Glutamatergic neuron (in vitro differentiated cells): ENCODE measurements around the gene TMEM53. TPM values are rescaled to one million over a fixed set of nuclear protein-coding genes. Genes with fewer than 3 reads are reported as not detected.

ENCODE experiments used
- DNase-seq: peaks from one replicate; pipeline ENCODE4 v3.0.0; 2022
- H3K27ac Mint-ChIP-seq: one replicate; pipeline ENCODE4 v1.8.0; 2020; ENCODE audit warnings: mild to moderate bottlenecking, mixed read lengths, inconsistent platforms; ENCODE audit not compliant: unreplicated experiment
- H3K27me3 Mint-ChIP-seq: one replicate; pipeline ENCODE4 v1.8.0; 2020; ENCODE audit warnings: mild to moderate bottlenecking, moderate library complexity, mixed read lengths, inconsistent platforms; ENCODE audit not compliant: unreplicated experiment
- H3K36me3 Mint-ChIP-seq: one replicate; pipeline ENCODE4 v1.8.0; 2020; ENCODE audit warnings: mild to moderate bottlenecking, mixed read lengths, inconsistent platforms; ENCODE audit not compliant: unreplicated experiment
- H3K4me1 Mint-ChIP-seq: one replicate; pipeline ENCODE4 v1.8.0; 2020; ENCODE audit warnings: mild to moderate bottlenecking, low read depth, mixed read lengths, inconsistent platforms; ENCODE audit not compliant: unreplicated experiment
- H3K4me3 Mint-ChIP-seq: one replicate; pipeline ENCODE4 v1.8.0; 2020; ENCODE audit warnings: mild to moderate bottlenecking, mixed read lengths, inconsistent platforms; ENCODE audit not compliant: unreplicated experiment
- H3K9me3 Mint-ChIP-seq: one replicate; pipeline ENCODE4 v1.8.0; 2020; ENCODE audit warnings: mild to moderate bottlenecking, moderate library complexity, mixed read lengths, inconsistent platforms; ENCODE audit not compliant: unreplicated experiment
- total RNA-seq: library from RNA; stranded (reverse); fragmentation: NEBNext Ultra II Directional; extraction: Animal tissue kit (Norgen Biotek cat#: 25700); gene quantifications from one replicate; pipeline ENCODE4 v1.2.1, GENCODE V29; 2021; ENCODE audit not compliant: unreplicated experiment
- TF ChIP-seq, protein P1 (sequence below): fragments of 200-600 bp; sonication (generic); IDR thresholded peaks from one replicate; pipeline ENCODE4 v1.5.0; 2021; ENCODE audit not compliant: partially characterized antibody, unreplicated experiment

Gene TMEM53
- total RNA-seq, 1 donor from 2014 or later: 10.1 TPM

DNA sequence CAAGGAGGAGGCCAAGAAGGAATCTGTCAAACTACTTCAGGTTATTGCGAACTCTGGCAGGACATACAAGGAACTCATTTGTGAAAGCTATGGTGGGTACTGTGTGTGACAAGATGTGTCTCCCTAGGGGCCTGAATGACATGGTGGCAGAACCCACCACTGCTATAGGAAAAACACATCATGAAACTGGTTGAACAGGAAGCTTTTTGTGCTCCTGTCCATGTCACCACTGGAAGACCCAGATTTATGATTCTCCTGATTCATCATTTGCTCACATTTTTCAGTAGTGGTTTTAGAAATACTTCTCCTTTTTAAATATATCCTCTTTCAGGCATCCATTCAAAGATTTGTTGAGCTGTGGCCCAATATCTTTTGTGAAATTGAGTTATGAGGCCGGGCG lies 23.9 kb upstream of the TMEM53 start:
- Mint-ChIP-seq H3K4me3 (no peak overlapping the region), H3K9me3 (peaks cover 2% of the 10 kb centered on the region), H3K4me1 (peaks cover 2% of the 10 kb centered on the region), H3K36me3 (no peaks in the 10 kb centered on the region), H3K27ac (no peak overlapping the region), H3K27me3 (no peaks in the 10 kb centered on the region)
- no peak for DNase-seq
- TF ChIP-seq, protein P1, sequence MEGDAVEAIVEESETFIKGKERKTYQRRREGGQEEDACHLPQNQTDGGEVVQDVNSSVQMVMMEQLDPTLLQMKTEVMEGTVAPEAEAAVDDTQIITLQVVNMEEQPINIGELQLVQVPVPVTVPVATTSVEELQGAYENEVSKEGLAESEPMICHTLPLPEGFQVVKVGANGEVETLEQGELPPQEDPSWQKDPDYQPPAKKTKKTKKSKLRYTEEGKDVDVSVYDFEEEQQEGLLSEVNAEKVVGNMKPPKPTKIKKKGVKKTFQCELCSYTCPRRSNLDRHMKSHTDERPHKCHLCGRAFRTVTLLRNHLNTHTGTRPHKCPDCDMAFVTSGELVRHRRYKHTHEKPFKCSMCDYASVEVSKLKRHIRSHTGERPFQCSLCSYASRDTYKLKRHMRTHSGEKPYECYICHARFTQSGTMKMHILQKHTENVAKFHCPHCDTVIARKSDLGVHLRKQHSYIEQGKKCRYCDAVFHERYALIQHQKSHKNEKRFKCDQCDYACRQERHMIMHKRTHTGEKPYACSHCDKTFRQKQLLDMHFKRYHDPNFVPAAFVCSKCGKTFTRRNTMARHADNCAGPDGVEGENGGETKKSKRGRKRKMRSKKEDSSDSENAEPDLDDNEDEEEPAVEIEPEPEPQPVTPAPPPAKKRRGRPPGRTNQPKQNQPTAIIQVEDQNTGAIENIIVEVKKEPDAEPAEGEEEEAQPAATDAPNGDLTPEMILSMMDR: no peak

DNA sequence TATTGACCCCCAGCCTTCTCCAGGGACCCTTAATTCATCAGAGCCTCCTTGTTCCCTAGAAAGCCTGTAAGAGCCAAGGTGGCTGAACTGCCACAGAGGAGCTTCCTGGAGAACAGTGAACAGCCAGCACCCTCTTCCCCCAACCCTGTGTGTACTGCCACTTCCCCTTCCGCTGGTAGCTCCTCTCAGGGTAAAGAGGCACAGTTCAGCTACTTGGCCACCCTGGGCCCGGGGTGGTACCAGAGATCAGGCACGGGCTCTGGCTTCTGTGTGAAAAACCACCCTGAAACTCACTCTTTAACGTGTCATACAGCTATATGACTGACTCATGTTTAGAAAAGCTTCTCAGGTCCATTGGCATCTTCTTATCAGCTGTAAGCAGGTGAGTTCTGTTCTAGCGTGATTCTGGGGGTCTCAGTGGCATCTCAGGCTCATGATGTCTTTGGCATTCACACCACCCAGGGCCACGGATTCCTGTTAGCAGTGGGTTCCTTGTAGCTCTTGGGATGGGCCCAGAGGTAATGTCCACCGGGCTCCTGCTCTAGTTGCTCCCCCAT lies 22.6 kb upstream of the TMEM53 start:
- Mint-ChIP-seq H3K36me3 (no peaks in the 10 kb centered on the region), H3K9me3 (peaks cover 2% of the 10 kb centered on the region), H3K4me3 (no peak overlapping the region), H3K27ac (peak overlapping the region; percentile 39), H3K4me1 (peaks cover 2% of the 10 kb centered on the region), H3K27me3 (no peaks in the 10 kb centered on the region)
- TF ChIP-seq, protein P1: no peak
- no peak for DNase-seq

DNA sequence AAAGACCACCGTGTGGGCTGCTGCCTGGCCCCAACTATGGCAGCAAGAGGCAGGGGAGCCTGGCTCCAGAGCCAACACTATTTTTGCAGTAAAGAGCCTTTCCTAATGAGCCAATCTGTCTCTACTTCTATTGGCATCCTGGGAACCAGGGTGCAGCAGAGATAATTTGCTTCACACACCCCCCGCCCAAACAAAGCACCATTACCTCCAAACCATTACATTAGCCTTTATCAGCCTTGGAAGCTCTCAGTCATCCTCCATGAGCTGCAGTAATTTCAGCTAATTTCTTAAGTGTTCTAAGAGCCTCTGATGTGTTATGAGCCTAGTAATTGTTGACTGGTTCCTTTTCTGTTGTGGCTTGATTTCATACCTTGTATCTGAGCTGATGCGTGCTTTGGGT lies 21.8 kb upstream of the TMEM53 start:
- Mint-ChIP-seq H3K9me3 (peaks cover 2% of the 10 kb centered on the region), H3K27me3 (no peaks in the 10 kb centered on the region), H3K4me1 (peaks cover 2% of the 10 kb centered on the region), H3K27ac (peak overlapping the region; percentile 69), H3K36me3 (no peaks in the 10 kb centered on the region), H3K4me3 (no peak overlapping the region)
- TF ChIP-seq, protein P1: no peak
- no peak for DNase-seq

DNA sequence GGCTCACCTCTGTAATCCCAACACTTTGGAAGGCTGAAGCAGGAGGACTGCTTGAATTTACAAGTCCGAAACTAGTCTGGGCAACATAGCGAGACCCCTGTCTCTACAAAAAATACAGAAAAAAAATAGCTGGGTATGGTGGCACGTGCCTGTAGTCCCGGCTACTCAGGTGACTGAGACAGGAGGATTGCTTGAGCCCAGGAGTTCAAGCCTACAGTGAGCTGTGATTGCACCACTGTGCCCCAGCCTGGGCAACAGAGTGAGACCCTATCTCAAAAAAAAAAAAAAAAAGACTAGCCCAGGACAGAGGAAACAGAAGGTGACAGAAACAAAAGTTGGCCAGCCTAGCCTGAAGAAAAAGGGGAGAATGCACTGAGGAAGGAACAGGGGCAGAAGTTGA lies 21.4 kb upstream of the TMEM53 start:
- TF ChIP-seq, protein P1: no peak
- Mint-ChIP-seq H3K4me3 (no peak overlapping the region), H3K4me1 (peaks cover 2% of the 10 kb centered on the region), H3K9me3 (peaks cover 2% of the 10 kb centered on the region), H3K27ac (peak overlapping the region; percentile 69), H3K36me3 (no peaks in the 10 kb centered on the region), H3K27me3 (no peaks in the 10 kb centered on the region)
- DNase-seq: no peak

DNA sequence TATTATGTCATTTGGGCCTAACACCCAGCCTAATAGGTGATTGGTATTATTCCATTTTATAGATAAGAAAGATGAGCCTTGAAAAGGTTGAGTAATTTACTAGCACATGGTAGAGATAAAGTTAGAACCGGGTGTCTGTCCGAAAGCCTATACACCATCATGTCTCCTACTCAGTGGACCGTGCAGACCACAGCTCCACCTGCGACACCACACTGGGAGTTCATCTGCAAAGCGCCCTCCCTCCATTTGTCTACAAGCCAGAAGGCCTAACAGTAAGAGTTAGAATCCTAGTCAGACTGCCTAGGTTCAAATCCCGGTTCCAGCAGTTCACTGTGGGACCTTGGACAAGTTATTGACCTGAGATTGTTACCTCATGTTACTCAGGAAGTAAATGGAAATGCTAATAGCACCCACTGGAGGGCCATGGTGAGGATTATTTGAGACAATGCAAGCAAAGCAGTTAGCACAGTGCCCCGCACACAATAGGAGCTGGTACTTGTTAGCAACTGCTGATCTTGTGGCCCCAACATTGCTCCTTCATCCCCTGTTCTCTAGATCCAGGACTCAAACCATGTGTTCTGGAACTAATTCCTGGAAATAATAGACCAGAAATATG lies 20.7 kb upstream of the TMEM53 start:
- peak overlapping the region; percentile 13 for H3K27ac Mint-ChIP-seq
- no peak for DNase-seq
- H3K9me3 Mint-ChIP-seq: peaks cover 2% of the 10 kb centered on the region
- H3K4me1 Mint-ChIP-seq: peaks cover 2% of the 10 kb centered on the region
- no peaks in the 10 kb centered on the region for H3K36me3 Mint-ChIP-seq
- TF ChIP-seq, protein P1: no peak
- no peaks in the 10 kb centered on the region for H3K27me3 Mint-ChIP-seq
- H3K4me3 Mint-ChIP-seq: no peak overlapping the region
